NCI-H2227 (cell line): ENCODE results near the gene DIP2C.
"Not testable (repeated sequence)": the region's sequence is repeated elsewhere in the genome, so short reads cannot be mapped to it uniquely, and the experiment has no call there.

Experiments
- DNase-seq: peaks from one replicate; lab custom pipeline; 2025; ENCODE audit not compliant: unreplicated experiment; lab: John Stamatoyannopoulos, UW

Gene DIP2C

DNA sequence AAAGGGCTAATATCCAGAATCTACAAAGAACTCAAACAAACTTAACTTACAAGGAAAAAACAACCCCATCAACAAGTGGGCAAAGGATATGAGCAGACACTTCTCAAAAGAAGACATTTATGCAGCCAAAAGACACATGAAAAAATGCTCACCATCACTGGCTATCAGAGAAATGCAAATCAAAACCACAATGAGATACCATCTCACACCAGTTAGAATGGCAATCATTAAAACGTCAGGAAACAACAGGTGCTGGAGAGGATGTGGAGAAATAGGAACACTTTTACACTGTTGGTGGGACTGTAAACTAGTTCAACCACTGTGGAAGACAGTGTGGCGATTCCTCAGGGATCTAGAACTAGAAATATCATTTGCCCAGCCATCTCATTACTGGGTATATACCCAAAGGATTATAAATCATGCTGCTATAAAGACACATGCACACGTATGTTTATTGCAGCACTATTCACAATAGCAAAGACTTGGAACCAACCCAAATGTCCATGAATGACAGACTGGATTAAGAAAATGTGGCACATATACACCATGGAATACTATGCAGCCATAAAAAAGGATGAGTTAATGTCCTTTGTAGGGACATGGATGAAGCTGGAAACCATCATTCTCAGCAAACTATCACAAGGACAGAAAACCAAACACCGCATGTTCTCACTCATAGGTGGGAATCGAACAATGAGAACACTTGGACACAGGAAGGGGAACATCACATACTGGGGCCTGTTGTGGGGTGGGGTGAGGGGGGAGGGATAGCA is 423.5 kb downstream of the DIP2C start:
- DNase-seq = not testable (repeated sequence)

- DNase-seq = not testable (repeated sequence)
These were observed 424.4 kb downstream of the DIP2C start for GRCh38 chr10:265074-265440.

DNA sequence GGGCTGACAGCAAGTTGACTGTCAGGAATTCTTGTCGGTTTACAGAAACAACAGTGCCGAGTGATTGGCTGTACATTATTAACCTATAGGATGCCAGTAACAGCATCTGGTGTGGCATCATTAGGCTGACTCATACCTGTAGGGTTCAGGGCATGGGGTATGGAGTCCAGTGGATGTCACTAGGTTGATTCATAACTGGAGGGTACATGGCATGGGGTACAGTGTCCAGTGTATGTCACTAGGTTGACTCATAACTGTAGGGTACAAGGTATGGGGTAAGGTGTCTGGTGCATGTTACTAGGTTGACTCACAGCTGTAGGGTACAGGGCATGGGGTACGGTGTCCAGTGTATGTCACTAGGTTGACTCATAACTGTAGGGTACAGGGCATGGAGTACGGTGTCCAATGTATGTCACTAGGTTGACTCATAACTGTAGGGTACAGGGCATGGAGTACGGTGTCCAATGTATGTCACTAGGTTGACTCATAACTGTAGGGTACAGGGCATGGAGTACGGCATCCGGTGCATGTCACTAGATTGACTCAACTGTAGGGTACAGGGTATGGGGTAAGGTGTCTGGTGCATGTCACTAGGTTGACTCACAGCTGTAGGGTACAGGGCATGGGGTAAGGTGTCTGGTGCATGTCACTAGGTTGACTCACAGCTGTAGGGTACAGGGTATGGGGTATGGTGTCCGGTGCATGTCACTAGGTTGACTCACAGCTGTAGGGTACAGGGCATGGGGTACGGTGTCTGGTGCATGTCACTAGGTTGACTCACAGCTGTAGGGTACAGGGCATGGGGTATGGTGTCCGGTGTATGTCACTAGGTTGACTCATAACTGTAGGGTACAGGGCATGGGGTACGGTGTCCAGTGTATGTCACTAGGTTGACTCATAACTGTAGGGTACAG is 425.1 kb downstream of the DIP2C start:
- not testable (repeated sequence) for DNase-seq

DNA sequence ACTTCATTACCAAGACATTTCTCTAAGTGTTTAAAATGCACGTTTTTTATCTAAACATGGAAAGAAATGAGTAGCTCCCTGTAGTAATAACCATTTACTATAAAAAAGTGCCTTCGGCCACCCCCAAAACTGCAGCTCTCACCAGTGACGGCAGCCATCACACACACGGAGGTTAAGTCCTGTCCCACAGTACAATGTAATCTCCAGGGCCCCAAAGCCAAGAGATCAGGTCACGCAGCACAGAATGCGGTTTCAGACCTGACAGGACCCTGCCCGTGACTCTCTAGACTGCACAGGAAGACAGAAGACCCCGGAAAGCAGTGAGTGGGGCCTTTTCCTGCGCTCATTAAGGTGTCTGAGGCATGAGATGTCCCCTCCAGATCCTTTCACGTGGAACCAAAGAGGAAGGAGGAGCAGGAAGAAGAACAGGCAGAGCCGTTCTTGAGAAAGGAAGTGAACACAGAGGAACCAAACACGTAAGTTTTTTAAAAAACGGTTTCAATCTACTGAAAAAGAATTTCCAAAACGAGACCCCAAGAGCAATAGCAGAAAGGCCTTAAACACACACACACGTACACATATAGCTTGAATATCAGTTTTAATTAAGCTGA is 428.5 kb downstream of the DIP2C start:
- DNase-seq = no peak

GRCh38 chr10:251982-252582 is 437.4 kb downstream of the DIP2C start:
- no peak for DNase-seq

DNA sequence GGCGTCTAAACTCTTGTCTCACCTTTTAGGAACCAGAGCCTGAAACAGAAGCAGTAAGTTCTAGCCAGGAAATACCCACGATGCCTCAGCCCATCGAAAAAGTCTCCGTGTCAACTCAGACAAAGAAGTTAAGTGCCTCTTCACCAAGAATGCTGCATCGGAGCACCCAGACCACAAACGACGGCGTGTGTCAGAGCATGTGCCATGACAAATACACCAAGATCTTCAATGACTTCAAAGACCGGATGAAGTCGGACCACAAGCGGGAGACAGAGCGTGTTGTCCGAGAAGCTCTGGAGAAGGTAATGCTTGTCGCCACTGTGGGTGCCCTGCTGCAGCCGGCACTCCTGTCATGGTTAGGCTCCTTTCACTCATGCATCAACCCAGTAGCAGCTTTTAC is 441.2 kb downstream of the DIP2C start:
- DNase-seq = no peak

GRCh38 chr10:247480-247879 is 442.0 kb downstream of the DIP2C start:
- DNase-seq = no peak

DNA sequence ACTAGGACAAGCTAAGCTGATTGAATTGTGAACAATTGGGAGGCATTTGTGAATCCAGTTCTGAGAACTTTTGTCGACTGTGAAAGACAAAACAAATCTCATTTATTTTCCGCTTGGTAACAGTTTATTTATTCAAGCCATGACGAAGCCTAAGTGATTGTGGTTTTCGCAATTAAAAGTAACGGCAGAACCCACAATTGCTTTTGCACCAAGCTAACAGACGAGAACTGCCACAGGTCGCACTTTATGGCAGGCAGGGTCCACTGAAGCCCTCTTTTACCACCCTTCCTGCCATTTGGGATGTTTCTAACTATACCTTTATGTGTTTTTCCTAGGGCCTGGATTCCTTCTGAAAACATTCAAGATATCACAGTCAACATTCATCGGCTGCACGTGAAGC is 443.0 kb downstream of the DIP2C start:
- no peak for DNase-seq

DNA sequence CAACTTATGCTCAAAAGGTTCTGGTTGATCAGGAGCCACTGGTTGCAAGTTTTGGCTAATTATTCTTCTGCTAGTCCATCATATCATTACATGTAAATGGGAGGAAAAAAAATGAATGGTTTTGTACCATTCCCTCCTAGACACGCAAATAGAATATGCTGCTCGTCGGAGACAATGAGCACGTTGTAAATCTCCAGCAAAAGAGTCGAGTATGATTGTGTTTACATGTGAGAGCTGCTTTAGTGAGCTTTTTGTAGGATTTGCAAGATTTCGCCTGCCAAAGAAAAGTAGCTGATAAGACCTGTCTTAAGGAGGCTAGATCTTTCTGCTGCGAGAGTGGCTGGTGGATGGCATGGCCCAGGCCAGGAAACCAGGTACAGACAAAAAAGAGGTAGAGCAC is 445.2 kb downstream of the DIP2C start:
- DNase-seq = no peak

- no peak for DNase-seq
These were observed 447.4 kb downstream of the DIP2C start for GRCh38 chr10:241966-242643.

GRCh38 chr10:241451-241850 is 448.0 kb downstream of the DIP2C start:
- DNase-seq = no peak

DNA sequence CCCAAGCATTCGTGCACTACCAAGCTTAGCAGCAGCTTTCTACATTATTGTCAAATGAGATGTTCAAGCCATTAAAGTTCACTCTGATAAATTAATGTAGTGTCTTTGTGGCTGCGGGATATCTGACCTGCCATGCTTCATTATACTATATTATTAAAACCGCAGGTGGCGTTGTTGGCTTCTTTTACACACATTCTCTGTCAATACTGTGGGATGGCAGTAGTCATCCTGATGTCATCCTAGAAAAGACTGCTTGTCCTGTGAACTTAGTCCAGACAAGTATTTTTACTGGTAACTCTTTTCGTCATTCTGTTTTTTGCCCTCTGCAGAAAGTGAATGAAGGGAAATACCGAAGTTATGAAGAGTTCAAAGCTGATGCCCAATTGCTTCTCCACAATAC is 450.4 kb downstream of the DIP2C start:
- DNase-seq = peak; percentile 11

GRCh38 chr10:235915-236314 is 453.6 kb downstream of the DIP2C start:
- DNase-seq = no peak

DNA sequence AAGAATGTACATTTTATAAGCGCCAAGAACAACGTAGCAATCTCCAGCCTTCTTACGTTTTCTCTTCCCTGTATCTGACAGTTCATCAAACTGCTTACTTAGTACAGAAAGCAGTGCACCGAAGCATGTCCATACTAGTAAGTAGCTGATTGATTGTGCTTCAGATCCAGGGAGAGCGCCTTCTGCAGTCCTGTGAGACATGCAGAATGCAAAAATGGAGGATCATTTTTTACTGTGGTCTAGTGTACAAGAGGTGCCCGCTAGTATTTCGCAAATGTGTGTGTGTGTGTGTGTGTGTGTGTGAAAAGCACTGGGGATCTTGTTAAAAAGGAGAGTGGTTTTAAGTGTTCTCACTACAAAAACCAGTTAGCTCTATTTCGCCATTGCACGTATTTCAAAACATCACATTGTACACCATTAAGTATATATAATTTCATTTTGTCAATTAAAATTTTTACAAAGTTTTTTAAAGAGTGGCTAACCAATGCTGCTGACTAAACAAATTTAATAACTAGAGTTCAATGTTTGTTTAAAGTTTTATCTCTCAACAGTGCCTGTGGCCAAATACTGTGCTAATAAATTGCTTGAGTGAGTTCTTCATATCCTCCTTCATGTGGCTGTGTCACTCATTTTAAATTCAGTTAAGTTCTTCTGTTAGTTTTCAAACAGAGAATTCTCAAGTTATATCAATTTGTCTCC is 454.6 kb downstream of the DIP2C start:
- DNase-seq = no peak

GRCh38 chr10:232878-233277 is 456.6 kb downstream of the DIP2C start:
- no peak for DNase-seq

DNA sequence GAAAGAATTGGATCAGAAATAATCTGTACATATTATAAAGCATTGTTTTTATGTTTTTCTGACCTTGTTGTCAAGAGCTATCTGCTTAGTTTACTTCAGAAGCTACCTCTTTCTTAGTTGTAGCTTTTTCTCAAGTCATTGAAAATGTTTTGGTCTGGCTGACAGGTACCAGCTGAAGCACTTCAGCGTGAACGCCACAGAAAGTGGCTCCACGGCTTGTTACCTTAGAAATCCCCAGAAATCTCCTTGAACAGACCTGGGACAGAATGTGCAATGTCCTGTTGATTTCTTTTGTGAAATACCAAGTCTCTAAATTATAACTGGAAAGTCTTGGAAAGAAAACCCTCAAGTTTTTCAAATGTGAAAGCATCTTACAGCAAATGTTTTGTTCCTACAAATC is 457.4 kb downstream of the DIP2C start:
- no peak for DNase-seq

DNA sequence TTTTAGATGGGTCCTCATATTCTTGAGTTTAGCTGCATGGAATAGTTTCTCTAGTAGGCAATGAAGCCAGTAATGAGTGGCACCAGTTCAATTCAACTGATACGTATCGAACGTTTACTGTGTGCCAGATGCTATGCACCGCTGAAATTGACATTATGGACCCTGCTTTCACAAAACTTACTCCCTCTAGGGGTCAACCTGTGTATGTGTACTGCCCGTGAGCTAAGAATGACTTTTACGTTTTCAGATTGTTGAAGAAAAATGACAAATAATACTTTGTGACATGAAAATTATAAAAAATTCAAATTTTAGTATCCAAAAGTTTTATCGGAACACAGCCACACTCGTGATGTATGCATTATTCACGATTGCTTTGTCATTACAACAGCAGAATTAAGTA is 458.7 kb downstream of the DIP2C start:
- DNase-seq = no peak

DNA sequence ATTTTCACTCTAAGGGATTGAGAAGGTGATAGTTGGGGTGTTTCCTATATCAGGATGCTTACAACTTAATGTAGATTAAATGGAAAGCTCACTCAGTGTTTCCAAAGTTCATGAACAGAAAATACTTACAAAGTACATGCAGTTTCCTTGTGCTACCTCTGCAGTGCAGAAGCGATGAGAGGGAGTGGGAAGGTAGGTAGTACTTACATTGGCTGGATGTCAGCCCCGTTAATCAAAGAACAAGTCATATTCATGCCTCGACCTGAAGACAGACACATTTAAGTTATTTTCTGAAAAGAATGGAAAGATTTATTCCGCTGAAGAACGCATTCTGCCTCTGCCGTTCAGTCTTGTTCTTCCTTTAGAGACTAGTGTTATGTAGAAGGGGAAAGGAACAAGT is 461.1 kb downstream of the DIP2C start:
- no peak for DNase-seq

DNA sequence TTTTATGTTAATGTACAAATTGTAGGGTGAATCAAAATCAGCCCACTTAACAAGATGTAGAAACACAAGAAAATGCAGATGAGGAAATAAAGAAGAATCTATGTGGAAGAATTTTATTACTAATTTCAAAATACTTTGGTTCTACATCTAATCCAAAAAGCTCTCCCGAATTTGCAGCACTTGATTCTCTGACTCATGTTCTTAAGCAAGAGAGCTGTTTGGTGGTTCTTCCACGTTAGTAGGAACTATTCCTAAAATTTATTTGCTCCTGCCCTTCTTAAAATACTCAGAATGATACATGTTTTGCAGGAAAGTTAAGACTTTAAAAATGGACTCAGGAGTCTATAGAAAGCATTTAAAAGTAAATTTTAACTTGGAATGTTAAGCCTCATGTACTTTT is 462.5 kb downstream of the DIP2C start:
- DNase-seq = no peak

GRCh38 chr10:226018-226417 is 463.4 kb downstream of the DIP2C start:
- DNase-seq = no peak
